T-cell (primary cell): Measurements from ENCODE around the gene ELMOD2. TPM values are rescaled to one million over a fixed set of nuclear protein-coding genes. Genes with fewer than 3 reads are reported as not detected.

Source experiments
- ATAC-seq, 4 experiments: fragments of 200-7000 bp in 3 of 4; fragments of 150-1000 bp in 1 of 4; cut with Tn5 transposase; replicated peaks in 1 of 4; 1 replicate in 3 of 4; 2 replicates in 1 of 4; pipeline ENCODE4 v1.10.0; 2021; ENCODE audit warnings: moderate library complexity in 3 of 4, mild to moderate bottlenecking in 2 of 4, moderate number of reproducible peaks in 1 of 4
- CTCF ChIA-PET, 2 donors: fragments of 300-600 bp; sonication (Branson Sonifier 250); formaldehyde crosslinking; loops; one replicate each; lab custom pipeline; 2022; ENCODE audit warnings: antibody characterized with exemption in 2 of 2; lab: Charles Lee
- POLR2A ChIA-PET, 2 donors: fragments of 300-600 bp; sonication (Branson Sonifier 250); formaldehyde crosslinking; loops; one replicate each; lab custom pipeline; 2022; ENCODE audit warnings: antibody characterized with exemption in 2 of 2; lab: Charles Lee
- DNase-seq, 35 experiments: peaks; one replicate each; pipeline versions ENCODE4 v3.0.0 to v3.0.0-alpha.2; 2013 to 2023
- H3K27ac ChIP-seq: one replicate; pipeline ENCODE4 v1.5.1; 2013; ENCODE audit warnings: low read length
- H3K27me3 ChIP-seq, 2 experiments: replicated peaks in 1 of 2; 1 replicate in 1 of 2; 2 replicates in 1 of 2; pipeline versions ENCODE4 v1.6.1 to v1.7.0; 2013; ENCODE audit warnings: low read length in 1 of 2, mixed read lengths in 1 of 2; ENCODE audit not compliant: control insufficient read depth in 2 of 2, insufficient read depth in 2 of 2; ENCODE audit errors: extremely low read depth in 1 of 2
- H3K36me3 ChIP-seq, 2 donors: 1 replicate in 1 of 2; 2 replicates in 1 of 2; pipeline versions ENCODE4 v1.6.1 to v1.7.0; 2013; ENCODE audit warnings: low read length in 1 of 2; ENCODE audit not compliant: control insufficient read depth in 2 of 2, insufficient read depth in 1 of 2; ENCODE audit errors: extremely low read depth in 1 of 2
- H3K4me1 ChIP-seq, 2 experiments: 1 replicate in 1 of 2; 2 replicates in 1 of 2; pipeline versions ENCODE4 v1.6.1 to v1.7.0; 2013; ENCODE audit warnings: low read length in 2 of 2, mixed read lengths in 1 of 2; ENCODE audit not compliant: insufficient read depth in 2 of 2, control insufficient read depth in 1 of 2; ENCODE audit errors: extremely low read depth in 1 of 2
- H3K4me3 ChIP-seq, 2 donors: 1 replicate in 1 of 2; 2 replicates in 1 of 2; pipeline versions ENCODE4 v1.5.1 to v1.7.0; 2013; ENCODE audit warnings: mild to moderate bottlenecking in 2 of 2, low read length in 1 of 2, moderate library complexity in 1 of 2; ENCODE audit not compliant: control insufficient read depth in 1 of 2; ENCODE audit errors: extremely low read depth in 1 of 2
- H3K9me3 ChIP-seq: 2 replicates; pipeline ENCODE4 v1.7.0; 2013
- H3K27ac Mint-ChIP-seq, 2 donors: one replicate each; pipeline ENCODE4 v1.8.0; 2020 to 2021; ENCODE audit warnings: mild to moderate bottlenecking in 2 of 2, mixed read lengths in 2 of 2
- H3K27me3 Mint-ChIP-seq, 2 donors: one replicate each; pipeline ENCODE4 v1.8.0; 2021 to 2022; ENCODE audit warnings: mixed read lengths in 2 of 2
- H3K36me3 Mint-ChIP-seq: one replicate; pipeline ENCODE4 v1.8.0; 2021; ENCODE audit warnings: mixed read lengths
- H3K4me1 Mint-ChIP-seq, 3 donors: one replicate each; pipeline ENCODE4 v1.8.0; 2020 to 2022; ENCODE audit warnings: mixed read lengths in 3 of 3, mild to moderate bottlenecking in 1 of 3
- H3K4me3 Mint-ChIP-seq, 3 donors: one replicate each; pipeline ENCODE4 v1.8.0; 2020 to 2022; ENCODE audit warnings: mild to moderate bottlenecking in 3 of 3, mixed read lengths in 3 of 3, moderate library complexity in 3 of 3
- H3K9me3 Mint-ChIP-seq, 3 donors: one replicate each; pipeline ENCODE4 v1.8.0; 2020 to 2022; ENCODE audit warnings: mixed read lengths in 3 of 3
- WGBS: methylation state at CpG from one replicate; pipeline ENCODE4 v1.1.5; 2013; ENCODE audit warnings: missing lambda C conversion rate; ENCODE audit not compliant: insufficient coverage; 5-methylcytosine and 5-hydroxymethylcytosine counted together
- total RNA-seq, 35 experiments: library from RNA in 6 of 35; stranded (reverse) in 6 of 35; fragments of 120-200 nt in 1 of 35; gene quantifications; one replicate each; pipeline versions ENCODE4 v1.2.1 to v1.2.4 and lab custom pipeline; 2013 to 2026

The ELMOD2 gene, protein sequence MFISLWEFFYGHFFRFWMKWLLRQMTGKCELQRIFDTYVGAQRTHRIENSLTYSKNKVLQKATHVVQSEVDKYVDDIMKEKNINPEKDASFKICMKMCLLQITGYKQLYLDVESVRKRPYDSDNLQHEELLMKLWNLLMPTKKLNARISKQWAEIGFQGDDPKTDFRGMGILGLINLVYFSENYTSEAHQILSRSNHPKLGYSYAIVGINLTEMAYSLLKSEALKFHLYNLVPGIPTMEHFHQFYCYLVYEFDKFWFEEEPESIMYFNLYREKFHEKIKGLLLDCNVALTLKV
- total RNA-seq = 10 to 100 TPM; 11.1 to 22.8 (median 18.8) TPM
- 26.4 TPM for total RNA-seq (2013)
- total RNA-seq (lab: John Stamatoyannopoulos, UW) = 8.9 to 50.4 (median 27.1) reads per million in 29 experiments

DNA sequence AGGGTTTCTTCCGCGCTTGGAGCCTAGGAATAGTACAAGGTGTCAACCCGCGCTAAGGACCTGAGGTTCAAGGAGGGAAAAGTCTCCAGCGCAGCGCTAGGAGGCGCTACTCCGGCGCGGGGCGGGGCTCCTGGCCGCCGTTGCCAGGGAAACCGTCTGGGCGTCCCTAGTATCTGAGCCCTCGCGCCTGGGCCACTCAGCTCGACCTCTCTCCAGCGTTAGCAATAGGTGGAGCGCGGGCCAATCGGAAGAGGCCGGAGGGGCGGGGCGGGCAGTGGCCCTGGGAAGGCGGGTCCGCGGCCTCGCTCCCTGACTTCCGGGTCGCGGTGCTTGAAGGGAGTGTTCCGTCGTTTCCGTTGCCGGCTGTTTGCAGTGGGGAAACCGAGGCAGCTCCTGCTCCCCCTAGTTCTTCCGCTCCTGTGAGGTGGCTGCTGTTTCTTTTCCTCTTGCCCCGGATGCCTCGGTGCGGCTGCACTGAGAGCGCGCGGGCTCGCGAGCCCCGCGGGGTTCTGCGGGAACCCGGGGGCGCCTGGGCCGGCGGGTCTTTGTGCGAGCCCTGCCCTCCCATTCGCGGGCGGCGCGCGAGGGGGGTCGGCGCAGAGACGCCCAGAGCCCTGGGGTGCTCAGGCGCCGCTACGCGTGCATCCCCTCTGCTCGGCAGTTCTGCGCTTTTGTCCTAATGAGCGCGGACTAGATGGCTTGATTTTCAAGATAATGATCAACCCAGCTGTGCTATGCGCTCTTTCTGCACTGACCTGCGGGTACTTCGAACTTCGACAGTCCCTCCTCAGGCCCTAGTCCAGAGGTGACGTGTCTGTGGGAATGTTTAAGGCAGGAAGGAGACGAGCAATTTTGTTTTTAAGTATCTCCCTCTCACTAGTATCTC lies at the start of gene ELMOD2:
ELMOD2 (plus strand) TSS at position 312 of the 886 bp plus-strand sequence. CDS start 1,261 bp downstream, outside the sequence.
- CTCF ChIA-PET = interaction anchor here in 1 of 2 donors (0.6 to 2.0 kb wide), 7 partner anchors 13 to 1228 kb away, joined by 3 to 13 read pairs (median 5); partner anchors contain the start of gene SCOC

DNA sequence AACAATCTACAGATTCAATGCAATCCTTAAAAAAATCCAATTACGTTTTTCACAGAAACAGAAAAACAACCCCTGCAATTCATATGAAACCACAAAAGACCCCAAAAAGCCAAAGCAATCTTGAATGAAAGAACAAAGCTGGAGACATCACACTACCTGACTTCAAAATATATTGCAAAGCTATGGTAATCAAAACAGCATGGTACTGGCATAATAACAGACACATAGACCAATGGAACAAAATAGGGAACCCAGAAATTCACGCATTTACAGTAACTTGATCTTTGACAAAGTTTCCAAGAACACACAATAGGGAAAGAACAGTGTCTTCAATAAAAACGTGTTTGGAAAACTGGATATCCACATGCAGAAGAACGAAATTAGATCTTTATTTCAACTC lies 40.5 kb upstream of the ELMOD2 start:
- ChIA-PET POLR2A (no interaction called here), CTCF (no interaction called here)
- Mint-ChIP-seq H3K36me3 (no peaks in the 10 kb centered on the region), H3K27me3 (peaks cover 3% of the 10 kb centered on the region in 2 donors), H3K4me1 (no peaks in the 10 kb centered on the region), H3K4me3 (no peak overlapping the region), H3K27ac (no peak overlapping the region), H3K9me3 (peaks cover 7 to 10% (median 9%) of the 10 kb centered on the region in 3 donors)
- Histone ChIP-seq H3K36me3 (no peaks in the 10 kb centered on the region), H3K4me1 (no peaks in the 10 kb centered on the region), H3K27ac (no peak overlapping the region), H3K27me3 (peaks cover 0 to 2% of the 10 kb centered on the region in 2 experiments), H3K9me3 (no peaks in the 10 kb centered on the region), H3K4me3 (no peak overlapping the region)
- no peak for DNase-seq
- ATAC-seq = no peak
- 43% methylated on average over 1 of the region's 4 CpGs for whole genome bisulfite sequencing

More for the DNA sequence above, at the start of gene ELMOD2:
- no peaks in the 10 kb centered on the region for H3K9me3 Mint-ChIP-seq
- peak within 1 kb of the TSS; percentile 80 to 86 for H3K4me3 ChIP-seq
- peaks cover 23 to 33% (median 30%) of the 10 kb centered on the region in 3 donors for H3K4me1 Mint-ChIP-seq
- H3K9me3 ChIP-seq = no peaks in the 10 kb centered on the region
- peaks cover 0 to 7% of the 10 kb centered on the region in 2 donors for H3K36me3 ChIP-seq
- DNase-seq (peak; percentile 91 to 99 (median 97)), ATAC-seq (peak; percentile 98 to 100 (median 100))
- no peaks in the 10 kb centered on the region for H3K27me3 ChIP-seq
- peak within 1 kb of the TSS; percentile 68 to 86 for H3K27ac Mint-ChIP-seq
- peaks cover 21% of the 10 kb centered on the region for H3K36me3 Mint-ChIP-seq
- WGBS = under 1% methylated on average over 71 of the region's 77 CpGs
- POLR2A ChIA-PET = interaction anchor here (0.5 to 0.7 kb wide), 3 partner anchors 152 to 1508 kb away, joined by 3 to 13 read pairs (median 4); no protein-coding TSS in a partner anchor
- H3K27ac ChIP-seq = peak within 1 kb of the TSS; percentile 52
- H3K4me3 Mint-ChIP-seq = peak within 1 kb of the TSS; percentile 81 to 84 (median 84)
- peaks cover 11 to 12% of the 10 kb centered on the region in 2 experiments for H3K4me1 ChIP-seq
- H3K27me3 Mint-ChIP-seq = no peaks in the 10 kb centered on the region

DNA sequence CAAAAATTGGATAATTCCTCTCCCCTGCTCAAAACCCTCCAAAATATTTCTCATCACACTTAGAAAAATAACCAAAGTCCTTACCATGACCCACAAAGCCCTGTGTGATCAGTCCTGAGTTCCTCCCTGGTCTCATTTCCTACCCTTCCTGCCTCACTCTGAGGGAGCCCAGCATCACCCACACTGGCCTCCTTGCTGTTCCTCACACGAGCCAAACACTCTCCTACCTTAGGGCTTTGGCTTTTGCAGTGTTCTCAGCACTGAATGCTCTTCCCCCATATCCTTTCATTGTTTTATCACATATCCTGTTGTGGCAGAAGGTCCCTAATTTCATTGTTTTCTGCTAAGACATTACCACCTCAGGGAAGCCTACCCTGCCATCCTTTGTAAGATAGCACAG lies 38.0 kb upstream of the ELMOD2 start:
- Mint-ChIP-seq H3K27me3 (peaks cover 0 to 4% of the 10 kb centered on the region in 2 donors), H3K4me1 (no peaks in the 10 kb centered on the region), H3K36me3 (no peaks in the 10 kb centered on the region), H3K27ac (no peak overlapping the region), H3K4me3 (no peak overlapping the region), H3K9me3 (peaks cover 7 to 10% (median 9%) of the 10 kb centered on the region in 3 donors)
- no peak for ATAC-seq
- Histone ChIP-seq H3K27ac (no peak overlapping the region), H3K4me3 (no peak overlapping the region), H3K9me3 (no peaks in the 10 kb centered on the region), H3K36me3 (no peaks in the 10 kb centered on the region), H3K27me3 (no peaks in the 10 kb centered on the region), H3K4me1 (no peaks in the 10 kb centered on the region)
- ChIA-PET CTCF (no interaction called here), POLR2A (no interaction called here)
- 75% methylated on average over 1 of the region's 1 CpG for WGBS
- DNase-seq = no peak

DNA sequence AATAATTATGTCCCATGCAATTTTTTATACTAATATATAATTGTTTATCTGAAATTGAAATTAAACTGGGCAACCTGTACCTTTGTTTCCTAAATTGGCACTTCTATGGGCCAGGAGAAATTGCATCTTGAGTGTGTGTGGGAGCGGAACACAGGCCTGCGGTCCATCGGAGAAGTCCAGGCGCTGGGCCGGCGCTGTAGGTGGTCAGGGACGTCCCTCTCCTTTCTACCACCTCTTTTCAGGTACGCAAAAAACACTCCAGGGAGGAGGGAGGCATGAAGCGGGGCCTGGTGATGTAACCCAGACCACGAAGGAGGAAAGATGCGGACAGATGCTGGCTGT lies 26.6 kb upstream of the ELMOD2 start:
- WGBS = 76% methylated on average over 3 of the region's 11 CpGs
- Histone ChIP-seq H3K27me3 (peaks cover 5 to 28% of the 10 kb centered on the region in 2 experiments), H3K4me1 (peaks cover 0 to 5% of the 10 kb centered on the region in 2 experiments), H3K4me3 (peak overlapping the region in 1 of 2 donors; percentile 53), H3K27ac (no peak overlapping the region), H3K36me3 (no peaks in the 10 kb centered on the region), H3K9me3 (no peaks in the 10 kb centered on the region)
- Mint-ChIP-seq H3K4me1 (peaks cover 5 to 10% (median 8%) of the 10 kb centered on the region in 3 donors), H3K27me3 (peaks cover 53 to 55% of the 10 kb centered on the region in 2 donors), H3K9me3 (no peaks in the 10 kb centered on the region), H3K27ac (peak overlapping the region in 1 of 2 donors; percentile 21), H3K4me3 (peak overlapping the region in 2 of 3 donors; percentile 40 to 76), H3K36me3 (no peaks in the 10 kb centered on the region)
- ATAC-seq (no peak), DNase-seq (no peak)
- ChIA-PET CTCF (no interaction called here), POLR2A (no interaction called here)

DNA sequence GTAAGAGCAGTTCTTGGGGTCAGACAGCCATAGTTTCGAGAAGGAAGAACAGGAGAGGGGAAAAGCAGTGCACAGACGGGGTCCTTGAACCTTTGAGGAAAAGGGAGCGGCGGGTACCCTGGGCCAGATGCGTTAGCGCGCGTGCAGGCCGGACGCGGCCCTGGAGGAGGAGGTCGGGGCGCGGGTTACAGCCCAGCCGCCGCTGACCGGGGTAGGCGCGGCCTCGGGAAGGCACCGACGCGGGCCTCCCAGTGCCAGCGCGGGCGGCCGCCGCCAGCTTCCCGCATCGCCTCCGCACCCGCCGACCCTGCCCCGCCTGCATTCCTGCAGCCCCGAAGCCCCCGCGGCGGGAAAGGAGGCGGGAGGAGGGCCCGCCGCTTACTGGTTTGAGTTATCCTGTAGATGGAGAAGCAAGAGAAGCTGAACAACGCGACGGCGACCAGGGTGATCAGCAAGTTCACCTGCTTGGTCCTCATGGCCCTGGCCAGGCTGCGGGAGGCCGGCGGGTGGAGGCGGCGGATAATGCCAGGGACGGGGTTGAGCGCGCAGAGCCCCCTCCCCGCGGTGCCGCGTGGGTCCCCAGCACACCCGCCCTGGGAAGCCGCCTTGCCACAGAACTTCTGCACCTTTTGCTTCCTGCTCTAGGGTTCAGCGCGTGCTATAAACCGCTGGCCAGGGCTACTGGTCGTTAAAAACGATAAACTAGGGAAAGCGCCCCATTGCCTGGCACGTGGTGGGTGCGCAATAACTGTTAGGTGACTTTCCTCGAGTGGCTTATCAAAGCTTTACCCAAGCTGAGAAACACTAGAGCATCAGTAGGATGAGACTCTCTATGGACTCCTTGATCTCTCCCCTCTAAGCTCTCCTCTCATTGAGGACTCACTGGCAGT lies 26.0 kb upstream of the ELMOD2 start, which contains the start of gene MGAT4D:
MGAT4D (minus strand) TSS at position 547 of the 890 bp plus-strand sequence; CDS start at position 476, 71 bp downstream.
- peaks cover 5 to 10% (median 8%) of the 10 kb centered on the region in 3 donors for H3K4me1 Mint-ChIP-seq
- Histone ChIP-seq H3K4me3 (peak within 1 kb of the TSS in 1 of 2 donors; percentile 53), H3K27me3 (peaks cover 5 to 28% of the 10 kb centered on the region in 2 experiments), H3K4me1 (peaks cover 0 to 5% of the 10 kb centered on the region in 2 experiments), H3K36me3 (no peaks in the 10 kb centered on the region), H3K27ac (no peak within 1 kb of the TSS), H3K9me3 (no peaks in the 10 kb centered on the region)
- DNase-seq = peak in 1 of 35 experiments; percentile 2
- peaks cover 58 to 60% of the 10 kb centered on the region in 2 donors for H3K27me3 Mint-ChIP-seq
- CTCF ChIA-PET = no interaction called here
- peak within 1 kb of the TSS in 1 of 2 donors; percentile 47 for H3K27ac Mint-ChIP-seq
- WGBS = 6% methylated on average over 68 of the region's 68 CpGs
- H3K36me3 Mint-ChIP-seq = no peaks in the 10 kb centered on the region
- peak in 3 of 4 experiments; percentile 38 to 52 (median 41) for ATAC-seq
- H3K9me3 Mint-ChIP-seq = no peaks in the 10 kb centered on the region
- H3K4me3 Mint-ChIP-seq = peak within 1 kb of the TSS; percentile 45 to 76 (median 53)
- POLR2A ChIA-PET = no interaction called here
